ENCODE data around the gene CYP4F3. TPM values are rescaled to one million over a fixed set of nuclear protein-coding genes. Genes with fewer than 3 reads are reported as not detected.

The CYP4F3 gene
- total and polyA plus RNA-seq, 2 of the 13 experiments (the other 11 are each of a cell fraction or from before 2014, with no cell fraction given), result 17.8 to 22.8 TPM

DNA sequence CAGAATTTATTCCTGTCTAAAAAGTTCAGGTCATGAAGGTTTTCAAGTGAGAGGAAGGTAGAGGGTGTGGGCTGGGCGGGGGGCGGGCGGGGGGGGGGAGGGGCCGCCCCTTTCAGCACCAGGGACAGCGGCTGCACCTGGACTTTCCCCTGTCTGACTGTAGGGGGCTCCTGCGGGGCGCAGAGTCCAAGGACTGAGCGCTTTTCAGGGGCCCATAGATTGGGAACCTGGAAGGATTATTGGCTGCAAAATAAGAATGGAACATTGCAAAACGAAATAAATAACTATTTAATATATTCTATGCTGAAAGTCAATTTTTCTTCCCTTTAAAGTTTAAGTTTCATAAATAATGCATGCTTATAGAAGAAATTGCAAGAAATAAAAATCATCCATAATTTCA is 8.9 kb upstream of the CYP4F3 start (continued):
- TF ChIP-seq, protein P1, sequence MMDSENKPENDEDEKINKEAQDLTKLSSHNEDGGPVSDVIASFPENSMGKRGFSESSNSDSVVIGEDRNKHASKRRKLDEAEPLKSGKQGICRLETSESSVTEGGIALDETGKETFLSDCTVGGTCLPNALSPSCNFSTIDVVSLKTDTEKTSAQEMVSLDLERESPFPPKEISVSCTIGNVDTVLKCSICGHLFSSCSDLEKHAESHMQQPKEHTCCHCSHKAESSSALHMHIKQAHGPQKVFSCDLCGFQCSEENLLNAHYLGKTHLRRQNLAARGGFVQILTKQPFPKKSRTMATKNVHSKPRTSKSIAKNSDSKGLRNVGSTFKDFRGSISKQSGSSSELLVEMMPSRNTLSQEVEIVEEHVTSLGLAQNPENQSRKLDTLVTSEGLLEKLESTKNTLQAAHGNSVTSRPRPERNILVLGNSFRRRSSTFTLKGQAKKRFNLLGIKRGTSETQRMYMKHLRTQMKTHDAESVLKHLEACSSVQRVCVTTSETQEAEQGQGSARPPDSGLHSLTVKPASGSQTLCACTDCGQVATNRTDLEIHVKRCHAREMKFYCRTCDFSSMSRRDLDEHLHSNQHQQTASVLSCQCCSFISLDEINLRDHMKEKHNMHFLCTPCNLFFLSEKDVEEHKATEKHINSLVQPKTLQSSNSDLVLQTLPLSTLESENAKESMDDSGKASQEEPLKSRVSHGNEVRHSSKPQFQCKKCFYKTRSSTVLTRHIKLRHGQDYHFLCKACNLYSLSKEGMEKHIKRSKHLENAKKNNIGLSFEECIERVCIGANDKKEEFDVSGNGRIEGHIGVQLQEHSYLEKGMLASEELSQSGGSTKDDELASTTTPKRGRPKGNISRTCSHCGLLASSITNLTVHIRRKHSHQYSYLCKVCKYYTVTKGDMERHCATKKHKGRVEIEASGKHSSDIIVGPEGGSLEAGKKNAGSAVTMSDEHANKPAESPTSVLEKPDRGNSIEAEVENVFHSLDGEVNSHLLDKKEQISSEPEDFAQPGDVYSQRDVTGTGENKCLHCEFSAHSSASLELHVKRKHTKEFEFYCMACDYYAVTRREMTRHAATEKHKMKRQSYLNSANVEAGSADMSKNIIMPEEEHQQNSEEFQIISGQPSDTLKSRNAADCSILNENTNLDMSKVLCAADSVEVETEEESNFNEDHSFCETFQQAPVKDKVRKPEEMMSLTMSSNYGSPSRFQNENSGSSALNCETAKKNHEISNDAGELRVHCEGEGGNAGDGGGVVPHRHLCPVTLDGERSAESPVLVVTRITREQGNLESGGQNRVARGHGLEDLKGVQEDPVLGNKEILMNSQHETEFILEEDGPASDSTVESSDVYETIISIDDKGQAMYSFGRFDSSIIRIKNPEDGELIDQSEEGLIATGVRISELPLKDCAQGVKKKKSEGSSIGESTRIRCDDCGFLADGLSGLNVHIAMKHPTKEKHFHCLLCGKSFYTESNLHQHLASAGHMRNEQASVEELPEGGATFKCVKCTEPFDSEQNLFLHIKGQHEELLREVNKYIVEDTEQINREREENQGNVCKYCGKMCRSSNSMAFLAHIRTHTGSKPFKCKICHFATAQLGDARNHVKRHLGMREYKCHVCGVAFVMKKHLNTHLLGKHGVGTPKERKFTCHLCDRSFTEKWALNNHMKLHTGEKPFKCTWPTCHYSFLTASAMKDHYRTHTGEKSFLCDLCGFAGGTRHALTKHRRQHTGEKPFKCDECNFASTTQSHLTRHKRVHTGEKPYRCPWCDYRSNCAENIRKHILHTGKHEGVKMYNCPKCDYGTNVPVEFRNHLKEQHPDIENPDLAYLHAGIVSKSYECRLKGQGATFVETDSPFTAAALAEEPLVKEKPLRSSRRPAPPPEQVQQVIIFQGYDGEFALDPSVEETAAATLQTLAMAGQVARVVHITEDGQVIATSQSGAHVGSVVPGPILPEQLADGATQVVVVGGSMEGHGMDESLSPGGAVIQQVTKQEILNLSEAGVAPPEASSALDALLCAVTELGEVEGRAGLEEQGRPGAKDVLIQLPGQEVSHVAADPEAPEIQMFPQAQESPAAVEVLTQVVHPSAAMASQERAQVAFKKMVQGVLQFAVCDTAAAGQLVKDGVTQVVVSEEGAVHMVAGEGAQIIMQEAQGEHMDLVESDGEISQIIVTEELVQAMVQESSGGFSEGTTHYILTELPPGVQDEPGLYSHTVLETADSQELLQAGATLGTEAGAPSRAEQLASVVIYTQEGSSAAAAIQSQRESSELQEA (CRISPR knock-in tag; IDR thresholded peaks at IDR 0.05; ENCODE audit: not compliant biosample characterization), result no peak
- TF ChIP-seq SMYD3 (CRISPR knock-in tag; IDR thresholded peaks at IDR 0.05) (0 out of 2 replicates have a peak, but pooled peaks have one; percentile 45), ZNF180 (CRISPR knock-in tag; IDR thresholded peaks at IDR 0.05; ENCODE audit: borderline replicate concordance, low read depth) (no peak), TSC22D2 (CRISPR knock-in tag; IDR thresholded peaks at IDR 0.05; ENCODE audit: borderline replicate concordance) (peak; percentile 89), ZNF616 (CRISPR knock-in tag; IDR thresholded peaks at IDR 0.05; ENCODE audit: low read depth) (no peak), SMAD3 (CRISPR knock-in tag; IDR thresholded peaks at IDR 0.05) (peak; percentile 93), ZSCAN12 (CRISPR knock-in tag; IDR thresholded peaks at IDR 0.05) (peak; percentile 95), RELA (CRISPR knock-in tag; IDR thresholded peaks at IDR 0.05) (no peak), IRF2 (CRISPR knock-in tag; IDR thresholded peaks at IDR 0.05) (peak; percentile 32; the same call in 1 of the 2 replicates), ZZZ3 (CRISPR knock-in tag; IDR thresholded peaks at IDR 0.05; ENCODE audit: borderline replicate concordance) (no peak), ZNF484 (CRISPR knock-in tag; IDR thresholded peaks at IDR 0.05; ENCODE audit: borderline replicate concordance, low read depth) (no peak), ATF7-NPFF (CRISPR knock-in tag; IDR thresholded peaks at IDR 0.05; ENCODE audit: low read depth) (peak; percentile 41; the same call in 1 of the 2 replicates), ZNF549 (CRISPR knock-in tag; IDR thresholded peaks at IDR 0.05) (no peak)
- TF ChIP-seq, protein P2, sequence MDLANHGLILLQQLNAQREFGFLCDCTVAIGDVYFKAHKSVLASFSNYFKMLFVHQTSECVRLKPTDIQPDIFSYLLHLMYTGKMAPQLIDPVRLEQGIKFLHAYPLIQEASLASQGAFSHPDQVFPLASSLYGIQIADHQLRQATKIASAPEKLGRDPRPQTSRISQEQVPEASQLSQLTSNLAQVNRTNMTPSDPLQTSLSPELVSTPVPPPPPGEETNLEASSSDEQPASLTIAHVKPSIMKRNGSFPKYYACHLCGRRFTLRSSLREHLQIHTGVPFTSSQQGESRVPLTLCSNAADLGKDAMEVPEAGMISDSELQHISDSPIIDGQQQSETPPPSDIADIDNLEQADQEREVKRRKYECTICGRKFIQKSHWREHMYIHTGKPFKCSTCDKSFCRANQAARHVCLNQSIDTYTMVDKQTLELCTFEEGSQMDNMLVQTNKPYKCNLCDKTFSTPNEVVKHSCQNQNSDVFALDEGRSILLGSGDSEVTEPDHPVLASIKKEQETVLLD (CRISPR knock-in tag; IDR thresholded peaks at IDR 0.05; ENCODE audit: low read depth), result peak; percentile 42; the same call in 1 of the 2 replicates
- TF ChIP-seq, protein P3, sequence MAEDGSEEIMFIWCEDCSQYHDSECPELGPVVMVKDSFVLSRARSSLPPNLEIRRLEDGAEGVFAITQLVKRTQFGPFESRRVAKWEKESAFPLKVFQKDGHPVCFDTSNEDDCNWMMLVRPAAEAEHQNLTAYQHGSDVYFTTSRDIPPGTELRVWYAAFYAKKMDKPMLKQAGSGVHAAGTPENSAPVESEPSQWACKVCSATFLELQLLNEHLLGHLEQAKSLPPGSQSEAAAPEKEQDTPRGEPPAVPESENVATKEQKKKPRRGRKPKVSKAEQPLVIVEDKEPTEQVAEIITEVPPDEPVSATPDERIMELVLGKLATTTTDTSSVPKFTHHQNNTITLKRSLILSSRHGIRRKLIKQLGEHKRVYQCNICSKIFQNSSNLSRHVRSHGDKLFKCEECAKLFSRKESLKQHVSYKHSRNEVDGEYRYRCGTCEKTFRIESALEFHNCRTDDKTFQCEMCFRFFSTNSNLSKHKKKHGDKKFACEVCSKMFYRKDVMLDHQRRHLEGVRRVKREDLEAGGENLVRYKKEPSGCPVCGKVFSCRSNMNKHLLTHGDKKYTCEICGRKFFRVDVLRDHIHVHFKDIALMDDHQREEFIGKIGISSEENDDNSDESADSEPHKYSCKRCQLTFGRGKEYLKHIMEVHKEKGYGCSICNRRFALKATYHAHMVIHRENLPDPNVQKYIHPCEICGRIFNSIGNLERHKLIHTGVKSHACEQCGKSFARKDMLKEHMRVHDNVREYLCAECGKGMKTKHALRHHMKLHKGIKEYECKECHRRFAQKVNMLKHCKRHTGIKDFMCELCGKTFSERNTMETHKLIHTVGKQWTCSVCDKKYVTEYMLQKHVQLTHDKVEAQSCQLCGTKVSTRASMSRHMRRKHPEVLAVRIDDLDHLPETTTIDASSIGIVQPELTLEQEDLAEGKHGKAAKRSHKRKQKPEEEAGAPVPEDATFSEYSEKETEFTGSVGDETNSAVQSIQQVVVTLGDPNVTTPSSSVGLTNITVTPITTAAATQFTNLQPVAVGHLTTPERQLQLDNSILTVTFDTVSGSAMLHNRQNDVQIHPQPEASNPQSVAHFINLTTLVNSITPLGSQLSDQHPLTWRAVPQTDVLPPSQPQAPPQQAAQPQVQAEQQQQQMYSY (CRISPR knock-in tag; IDR thresholded peaks at IDR 0.05), result 0 out of 2 replicates have a peak, but pooled peaks have one; percentile 43

Data from HepG2 (cell line).